ENCODE data around the gene PPFIA1.
"Not testable (repeated sequence)": the region's sequence is repeated elsewhere in the genome, so short reads cannot be mapped to it uniquely, and the experiment has no call there.

The PPFIA1 gene

GRCh38 chr11:70394211-70394950 is 123.9 kb downstream of the PPFIA1 start:
- no peak for DNase-seq (ENCODE audit: low spot score)

GRCh38 chr11:70397336-70397982 is 127.0 kb downstream of the PPFIA1 start:
- no peak for DNase-seq (ENCODE audit: low spot score)

- peak; percentile 77 for DNase-seq (ENCODE audit: low spot score)
Measured at GRCh38 chr11:70397983-70398833, 127.7 kb downstream of the PPFIA1 start, which contains the start of gene CTTN. CTTN (plus strand) TSS chr11:70398529; CDS start chr11:70407298, 8,769 bp downstream.

- no peak for DNase-seq (ENCODE audit: low spot score)
Measured at GRCh38 chr11:70398834-70399680, 128.6 kb downstream of the PPFIA1 start.

GRCh38 chr11:70399681-70400112 is 129.2 kb downstream of the PPFIA1 start:
- no peak for DNase-seq (ENCODE audit: low spot score)

GRCh38 chr11:70400643-70401042 is 130.2 kb downstream of the PPFIA1 start:
- DNase-seq (ENCODE audit: low spot score), result no peak

GRCh38 chr11:70402016-70402415 is 131.5 kb downstream of the PPFIA1 start:
- DNase-seq (ENCODE audit: low spot score), result no peak

- DNase-seq (ENCODE audit: low spot score), result no peak
Measured at GRCh38 chr11:70402685-70403084, 132.2 kb downstream of the PPFIA1 start.

- DNase-seq (ENCODE audit: low spot score), result no peak
Measured at GRCh38 chr11:70404244-70404643, 133.8 kb downstream of the PPFIA1 start.

- no peak for DNase-seq (ENCODE audit: low spot score)
Measured at GRCh38 chr11:70405679-70406395, 135.3 kb downstream of the PPFIA1 start.

GRCh38 chr11:70407121-70407520 is 136.6 kb downstream of the PPFIA1 start:
- DNase-seq (ENCODE audit: low spot score), result no peak

GRCh38 chr11:70407814-70408213 is 137.3 kb downstream of the PPFIA1 start:
- no peak for DNase-seq (ENCODE audit: low spot score)

GRCh38 chr11:70408326-70408725 is 137.8 kb downstream of the PPFIA1 start:
- DNase-seq (ENCODE audit: low spot score), result not testable (repeated sequence)

GRCh38 chr11:70409437-70409836 is 138.9 kb downstream of the PPFIA1 start:
- DNase-seq (ENCODE audit: low spot score), result no peak

GRCh38 chr11:70409871-70410270 is 139.4 kb downstream of the PPFIA1 start:
- DNase-seq (ENCODE audit: low spot score), result no peak

GRCh38 chr11:70410276-70411205 is 140.1 kb downstream of the PPFIA1 start:
- peak; percentile 51 for DNase-seq (ENCODE audit: low spot score)

GRCh38 chr11:70411713-70412452 is 141.4 kb downstream of the PPFIA1 start:
- no peak for DNase-seq (ENCODE audit: low spot score)

- no peak for DNase-seq (ENCODE audit: low spot score)
Measured at GRCh38 chr11:70413151-70413550, 142.7 kb downstream of the PPFIA1 start.

Data from globus pallidus (tissue), 1 donor.